Measurements from ENCODE around the gene BCL2L11.
A peak's percentile ranks its signal among the peaks of the same experiment; 100 is the strongest.
"Not testable (repeated sequence)": the region's sequence is repeated elsewhere in the genome, so short reads cannot be mapped to it uniquely, and the experiment has no call there.

Gene BCL2L11

GRCh38 chr2:111120253-111121027 lies at the start of gene BCL2L11:
Gene BCL2L11 (plus strand): TSS chr2:111120914. CDS start chr2:111123746, 2,832 bp downstream.
- peak; percentile 91 for DNase-seq

DNA sequence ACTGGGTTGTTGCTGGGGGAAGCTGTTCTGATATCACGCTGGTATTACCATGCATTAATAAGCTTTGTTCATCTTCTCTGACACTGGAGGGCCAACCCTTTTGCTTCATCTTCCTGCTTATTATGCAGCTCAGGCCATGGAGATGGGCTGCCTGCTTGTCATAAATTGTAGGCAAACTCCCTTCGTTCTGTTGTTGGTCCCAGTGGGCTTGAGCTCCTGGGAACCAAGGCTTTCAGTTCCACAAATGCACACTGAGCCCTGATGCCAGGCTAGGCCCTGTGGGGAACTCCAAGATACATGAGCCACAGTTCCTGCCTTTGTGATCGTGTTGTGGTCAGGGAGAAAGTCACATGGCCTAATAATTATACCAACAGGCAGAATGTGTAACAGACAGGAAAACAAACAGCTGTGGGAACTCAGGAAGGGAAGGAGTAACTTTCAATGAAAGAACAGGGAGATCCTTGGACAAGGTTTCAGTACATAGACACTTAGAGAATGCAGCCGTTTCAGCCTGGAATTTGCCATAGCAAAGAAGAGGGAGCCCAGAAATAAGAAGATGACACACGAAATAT lies 49.0 kb upstream of the BCL2L11 start:
- DNase-seq, result no peak

- no peak for DNase-seq
These were observed 48.4 kb upstream of the BCL2L11 start for GRCh38 chr2:111072220-111072871.

DNA sequence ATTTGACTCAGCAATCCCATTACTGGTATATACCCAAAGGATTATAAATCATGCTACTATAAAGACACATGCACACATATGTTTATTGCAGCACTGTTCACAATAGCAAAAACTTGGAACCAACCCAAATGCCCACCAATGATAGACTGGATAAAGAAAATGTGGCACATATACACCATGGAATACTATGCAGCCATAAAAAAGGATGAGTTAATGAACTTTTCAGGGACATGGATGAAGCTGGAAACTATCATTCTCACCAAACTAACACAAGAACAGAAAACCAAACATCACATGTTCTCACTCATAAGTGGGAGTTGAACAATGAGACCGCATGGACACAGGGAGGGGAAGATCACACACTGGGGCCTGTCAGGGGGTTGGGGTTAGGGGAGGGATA lies 38.1 kb upstream of the BCL2L11 start:
- not testable (repeated sequence) for DNase-seq

DNA sequence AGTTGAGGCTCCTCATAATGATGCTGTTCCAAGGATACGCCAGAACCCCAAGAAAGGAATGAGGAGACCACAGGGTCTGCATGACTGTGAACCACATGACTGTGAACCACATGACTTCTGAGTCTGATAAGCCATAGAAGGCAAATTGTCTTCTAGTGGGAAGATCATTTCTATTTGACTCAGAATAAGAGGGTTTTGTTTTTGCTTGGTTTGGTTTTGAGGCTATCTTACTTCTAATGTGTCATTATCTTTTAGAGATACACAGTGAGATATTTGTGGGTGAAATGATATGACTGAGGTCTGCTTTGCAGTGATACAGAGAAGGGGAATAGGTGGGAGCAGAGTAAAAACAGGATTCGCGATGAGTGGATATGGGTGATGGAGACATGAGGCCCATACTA lies 28.9 kb upstream of the BCL2L11 start:
- no peak for DNase-seq

GRCh38 chr2:111094691-111095090 lies 26.0 kb upstream of the BCL2L11 start:
- no peak for DNase-seq

- DNase-seq, result no peak
These were observed 25.3 kb upstream of the BCL2L11 start for GRCh38 chr2:111095434-111095833.

GRCh38 chr2:111099402-111099801 lies 21.3 kb upstream of the BCL2L11 start:
- no peak for DNase-seq

- no peak for DNase-seq
These were observed 20.5 kb upstream of the BCL2L11 start for GRCh38 chr2:111100087-111100764.

GRCh38 chr2:111100765-111101162 lies 19.9 kb upstream of the BCL2L11 start:
- DNase-seq, result peak; percentile 4

DNA sequence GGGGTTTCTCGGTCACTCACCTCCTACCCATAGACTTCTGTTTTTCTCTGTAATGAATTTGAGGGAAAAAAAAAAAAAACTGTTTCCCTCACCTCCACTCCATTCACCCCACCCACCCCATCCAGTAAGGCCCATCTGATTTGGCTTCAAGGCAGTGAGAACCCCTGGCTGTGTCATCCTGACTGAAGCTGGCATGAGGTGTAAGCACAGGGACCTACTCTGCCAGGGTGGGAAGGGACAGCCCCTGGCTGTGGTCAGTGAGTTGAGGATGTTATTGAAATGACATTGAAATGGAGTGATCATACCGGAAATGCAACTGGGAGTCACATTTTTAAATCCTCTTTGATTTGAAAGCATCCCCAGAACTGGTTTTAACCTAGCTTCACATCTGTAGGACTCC lies 19.1 kb upstream of the BCL2L11 start:
- no peak for DNase-seq

- no peak for DNase-seq
These were observed 18.5 kb upstream of the BCL2L11 start for GRCh38 chr2:111102216-111102615.

- DNase-seq, result no peak
These were observed 14.8 kb upstream of the BCL2L11 start for GRCh38 chr2:111105926-111106325.

GRCh38 chr2:111106706-111107105 lies 14.0 kb upstream of the BCL2L11 start:
- no peak for DNase-seq

GRCh38 chr2:111108745-111109271 lies 11.9 kb upstream of the BCL2L11 start:
- DNase-seq, result no peak

GRCh38 chr2:111111101-111111755 lies 9.5 kb upstream of the BCL2L11 start:
- no peak for DNase-seq

DNA sequence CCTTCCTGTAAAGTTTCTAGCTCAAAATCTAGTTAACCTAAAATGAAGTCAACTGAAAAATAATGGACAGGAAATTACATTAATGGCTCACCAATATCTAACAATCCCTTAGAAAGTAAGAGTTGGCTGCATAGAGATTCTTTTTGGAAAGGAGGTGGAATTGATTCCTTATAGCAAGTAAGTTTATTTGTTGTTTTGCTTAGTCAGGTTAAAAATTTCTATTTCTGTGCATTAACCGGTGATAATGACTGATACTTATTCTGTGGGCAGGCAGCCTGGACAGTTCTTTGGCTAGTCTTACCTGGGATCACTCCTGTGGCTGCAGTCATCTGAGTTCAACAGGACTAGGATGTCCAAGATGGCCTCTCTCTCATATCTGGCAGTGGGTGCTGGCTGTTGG lies 6.9 kb upstream of the BCL2L11 start:
- DNase-seq, result no peak

DNA sequence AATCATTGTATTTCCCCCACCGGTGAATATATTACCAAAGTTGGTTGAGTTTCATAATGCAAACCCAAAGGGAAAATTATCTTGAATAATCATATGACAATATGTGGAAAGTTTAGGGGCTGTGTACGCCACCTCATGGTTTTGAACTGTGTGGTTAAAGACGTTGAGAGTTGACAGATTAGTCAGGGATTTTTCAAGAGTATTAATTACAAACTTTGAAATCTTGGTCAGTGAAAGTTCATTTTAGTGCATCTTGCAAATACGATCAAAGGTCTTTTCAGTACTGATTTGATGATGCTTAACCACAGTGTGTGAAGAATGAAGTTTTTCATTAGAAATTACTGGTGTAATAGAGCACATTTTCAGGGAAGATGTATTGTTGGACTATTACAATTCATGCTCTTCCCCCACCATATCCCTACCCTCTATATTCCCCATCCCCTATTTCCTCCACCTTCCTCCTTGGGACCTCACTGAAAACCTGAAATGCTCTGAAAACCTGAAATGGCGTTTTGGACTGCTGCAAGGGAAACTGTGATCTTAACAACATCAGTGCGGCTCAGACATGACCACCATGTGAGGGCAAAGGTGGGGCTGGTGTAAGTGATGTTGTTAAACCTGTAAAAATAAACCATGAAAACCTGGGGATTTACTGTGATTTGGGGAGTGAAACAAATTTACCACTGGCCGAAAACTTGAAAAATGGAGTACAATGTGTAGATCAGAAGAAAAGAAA lies 4.5 kb upstream of the BCL2L11 start:
- DNase-seq, result no peak

DNA sequence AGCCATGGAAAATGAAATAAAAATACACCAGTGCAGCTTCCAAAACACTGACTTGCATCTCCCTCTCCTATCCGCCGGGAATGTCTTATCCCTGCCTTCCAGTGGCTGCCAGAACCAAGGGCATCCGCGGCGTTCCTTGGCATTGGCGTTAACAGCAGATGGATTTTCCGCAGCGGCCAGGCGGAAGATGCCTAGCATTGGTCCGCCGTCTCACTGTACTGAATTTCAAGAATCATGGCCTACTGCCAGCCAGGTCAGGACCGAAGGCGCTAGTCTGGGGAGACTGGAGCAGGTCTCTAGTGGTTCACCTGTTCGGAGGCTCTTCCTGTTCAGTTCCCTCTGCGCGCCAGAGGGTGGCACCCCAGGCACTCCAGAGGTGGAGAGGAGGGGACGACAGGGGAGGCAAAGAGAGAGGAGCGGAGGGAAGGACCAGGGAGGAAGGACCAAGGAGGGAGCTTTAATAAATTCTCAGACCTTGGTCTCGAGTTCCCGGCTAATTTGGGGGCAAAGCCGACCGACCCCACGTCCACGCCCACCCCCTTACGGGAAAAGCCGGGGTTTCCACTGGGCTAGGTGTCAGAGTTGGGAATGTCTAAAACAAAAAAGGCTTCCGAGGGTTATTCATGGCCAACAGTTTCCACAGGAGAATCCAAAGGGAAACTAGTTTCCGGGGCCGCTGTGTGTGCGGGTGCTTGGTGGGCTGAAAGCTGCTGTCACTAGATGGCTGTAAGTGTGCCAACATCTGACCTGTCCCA lies 3.7 kb upstream of the BCL2L11 start:
- DNase-seq, result peak; percentile 84

DNA sequence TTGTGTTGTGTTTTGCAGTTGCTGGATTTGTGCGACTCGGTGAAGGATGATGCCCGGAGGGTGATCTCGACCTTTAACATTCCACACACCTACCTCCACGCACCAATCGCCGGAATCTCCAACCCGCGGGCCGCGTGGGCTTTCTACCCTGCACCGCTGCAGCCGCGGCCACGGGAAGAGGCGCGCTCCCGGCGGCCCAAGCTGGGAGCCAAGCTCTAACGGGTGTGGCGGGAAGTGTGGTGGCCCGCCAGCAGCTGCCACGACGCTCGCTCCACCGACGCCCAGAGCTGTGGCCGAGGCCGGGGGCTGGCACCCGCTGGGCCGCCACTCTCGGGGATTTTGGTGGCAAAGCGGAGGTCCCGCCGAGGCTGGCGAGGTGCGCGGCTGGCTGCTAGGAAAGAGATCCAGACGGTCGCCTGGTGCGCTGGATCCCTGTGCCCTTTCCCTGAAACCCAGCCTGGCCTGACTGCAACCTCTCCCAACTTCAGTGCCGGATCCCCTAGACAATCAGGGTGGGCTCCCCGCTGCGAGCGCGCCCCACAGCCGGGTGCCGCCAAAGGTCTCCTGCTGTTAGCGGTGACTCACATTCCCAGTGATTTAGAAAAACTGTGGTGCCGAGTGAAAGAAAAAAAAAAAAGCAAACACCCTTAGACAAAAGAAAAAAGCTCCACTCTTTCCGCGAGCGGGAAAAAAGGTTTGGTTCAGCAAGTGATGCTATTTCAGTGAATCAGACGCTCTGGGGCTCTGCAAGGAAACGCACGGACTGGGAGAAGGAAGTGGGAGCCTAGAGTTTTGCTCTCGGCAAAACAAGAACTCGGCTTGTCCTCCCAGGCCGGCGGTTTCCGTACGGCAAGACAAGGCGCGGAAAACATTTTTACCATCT lies 2.9 kb upstream of the BCL2L11 start:
- DNase-seq, result peak; percentile 49
